Gastrocnemius medialis (tissue), 4 donors: Measurements from ENCODE around the gene CFAP69. TPM values are rescaled to one million over a fixed set of nuclear protein-coding genes. Genes with fewer than 3 reads are reported as not detected.

Source experiments
- ATAC-seq, 2 donors: fragments of 150-250 bp; one replicate each; pipeline ENCODE4 v1.9.1; 2016
- DNase-seq, 2 donors: peaks; one replicate each; pipeline ENCODE4 v3.0.0-alpha.2; 2019
- H3K27ac ChIP-seq, 4 donors: fragments of 200-600 bp; sonication (generic); 1 replicate in 1 of 4; 2 replicates in 3 of 4; pipeline ENCODE4 v1.5.1; 2016 to 2018; ENCODE audit warnings: mild to moderate bottlenecking in 2 of 4, moderate library complexity in 1 of 4
- H3K27me3 ChIP-seq, 3 donors: fragments of 200-600 bp; sonication (generic) in 2 of 3; 1 replicate in 1 of 3; 2 replicates in 2 of 3; pipeline versions ENCODE4 v1.5.1 to v1.6.0; 2016 to 2019; ENCODE audit warnings: mild to moderate bottlenecking in 1 of 3, moderate library complexity in 1 of 3
- H3K36me3 ChIP-seq, 2 donors: fragments of 200-600 bp; sonication (generic) in 1 of 2; one replicate each; pipeline ENCODE4 v1.5.1; 2017 to 2018
- H3K4me1 ChIP-seq, 2 donors: fragments of 200-600 bp; sonication (generic) in 1 of 2; one replicate each; pipeline ENCODE4 v1.5.1; 2016 to 2017; ENCODE audit warnings: mild to moderate bottlenecking in 2 of 2
- H3K4me3 ChIP-seq, 4 donors: fragments of 200-600 bp; sonication (generic) in 3 of 4; 1 replicate in 1 of 4; 2 replicates in 3 of 4; pipeline ENCODE4 v1.5.1; 2016 to 2019; ENCODE audit warnings: mild to moderate bottlenecking in 2 of 4
- H3K9me3 ChIP-seq, 3 donors: fragments of 200-600 bp; sonication (generic) in 2 of 3; 1 replicate in 1 of 3; 2 replicates in 2 of 3; pipeline ENCODE4 v1.5.1; 2016 to 2019
- CTCF ChIP-seq, 5 experiments: fragments of 450-650 bp in 3 of 5; fragments of 200-600 bp in 2 of 5; sonication (generic) in 2 of 5; IDR thresholded peaks in 4 of 5; conservative IDR thresholded peaks in 1 of 5; 1 replicate in 4 of 5; 2 replicates in 1 of 5; pipeline ENCODE4 v1.5.1; 2016 to 2019; ENCODE audit warnings: antibody characterized with exemption in 5 of 5, mild to moderate bottlenecking in 3 of 5, moderate library complexity in 3 of 5
- POLR2A ChIP-seq, 2 donors: fragments of 450-650 bp; IDR thresholded peaks; one replicate each; pipeline ENCODE4 v1.6.1; 2017; ENCODE audit warnings: antibody characterized with exemption in 2 of 2, mild to moderate bottlenecking in 2 of 2, moderate library complexity in 2 of 2
- in situ Hi-C, 4 donors: fragments of 200-750 bp; cut with MboI; loops; one replicate each; pipeline versions ENCODE4 v1.15.0 to v1.8.0; 2017; ENCODE audit warnings: low sequenced_read_pairs in 4 of 4
- intact Hi-C: fragments of 100-400 bp; cut with DNase I; formaldehyde crosslinking; loops from one replicate; pipeline ENCODE4 v1.15.1; 2023; ENCODE audit warnings: low total_unique reads
- total RNA-seq, 4 donors: library from RNA; depleted of rRNA; stranded (reverse); fragments of >200 nt; gene quantifications; one replicate each; pipeline versions ENCODE4 v1.1.0 to v1.2.3, GENCODE V29; 2016

The CFAP69 gene
- total RNA-seq, 4 donors from 2014 or later: 0.62 to 4.9 (median 1.6) TPM; not detected in 1

GRCh38 chr7:90239625-90240228 lies 5.2 kb upstream of the CFAP69 start:
- Histone ChIP-seq H3K27ac (no peak overlapping the region), H3K36me3 (no peaks in the 10 kb centered on the region), H3K4me3 (no peak overlapping the region), H3K4me1 (peaks cover 6 to 7% of the 10 kb centered on the region in 2 donors), H3K9me3 (no peaks in the 10 kb centered on the region), H3K27me3 (no peaks in the 10 kb centered on the region)
- ATAC-seq (no peak), DNase-seq (no peak)
- intact Hi-C loops (no loop called here), in situ Hi-C loops (loop anchor here in 1 of 4 donors (10.0 kb wide), 1 partner anchor 165 kb away; the partner anchor contains the start of gene CLDN12)
- TF ChIP-seq POLR2A (IDR thresholded peaks at IDR 0.05) (no peak), CTCF (IDR thresholded peaks at IDR 0.05 in 4 of 5, conservative IDR thresholded peaks at IDR 0.05 in 1 of 5) (no peak)

GRCh38 chr7:90242369-90243168 lies 2.4 kb upstream of the CFAP69 start:
- no peaks in the 10 kb centered on the region for H3K36me3 ChIP-seq
- DNase-seq: no peak
- H3K27ac ChIP-seq: no peak overlapping the region
- in situ Hi-C loops: loop anchor here in 1 of 4 donors (10.0 kb wide), 1 partner anchor 162 kb away; the partner anchor contains the start of gene CLDN12
- intact Hi-C loops: no loop called here
- TF ChIP-seq CTCF (IDR thresholded peaks at IDR 0.05 in 4 of 5, conservative IDR thresholded peaks at IDR 0.05 in 1 of 5): no peak
- TF ChIP-seq POLR2A (IDR thresholded peaks at IDR 0.05): no peak
- no peak overlapping the region for H3K4me3 ChIP-seq
- no peak for ATAC-seq
- no peaks in the 10 kb centered on the region for H3K9me3 ChIP-seq
- no peaks in the 10 kb centered on the region for H3K27me3 ChIP-seq
- H3K4me1 ChIP-seq: peaks cover 6 to 19% of the 10 kb centered on the region in 2 donors

- intact Hi-C loops: no loop called here
- in situ Hi-C loops: loop anchor here in 1 of 4 donors (10.0 kb wide), 1 partner anchor 161 kb away; the partner anchor contains the start of gene CLDN12
- no peak for DNase-seq
- no peaks in the 10 kb centered on the region for H3K9me3 ChIP-seq
- peaks cover 6 to 19% of the 10 kb centered on the region in 2 donors for H3K4me1 ChIP-seq
- H3K36me3 ChIP-seq: no peaks in the 10 kb centered on the region
- no peak overlapping the region for H3K27ac ChIP-seq
- no peak for ATAC-seq
- no peaks in the 10 kb centered on the region for H3K27me3 ChIP-seq
- H3K4me3 ChIP-seq: no peak overlapping the region
- TF ChIP-seq CTCF (IDR thresholded peaks at IDR 0.05 in 4 of 5, conservative IDR thresholded peaks at IDR 0.05 in 1 of 5) (no peak), POLR2A (IDR thresholded peaks at IDR 0.05) (no peak)
These were observed 1.4 kb upstream of the CFAP69 start for GRCh38 chr7:90243556-90243955.

- DNase-seq (no peak), ATAC-seq (no peak)
- peaks cover 6 to 19% of the 10 kb centered on the region in 2 donors for H3K4me1 ChIP-seq
- H3K9me3 ChIP-seq: no peaks in the 10 kb centered on the region
- H3K4me3 ChIP-seq: peak overlapping the region; percentile 81 to 97 (median 92)
- no peaks in the 10 kb centered on the region for H3K36me3 ChIP-seq
- no peaks in the 10 kb centered on the region for H3K27me3 ChIP-seq
- no peak for TF ChIP-seq POLR2A (IDR thresholded peaks at IDR 0.05)
- in situ Hi-C loops: loop anchor here in 1 of 4 donors (10.0 kb wide), 1 partner anchor 160 kb away; the partner anchor contains the start of gene CLDN12
- intact Hi-C loops: no loop called here
- H3K27ac ChIP-seq: no peak overlapping the region
These were observed 437 bp upstream of the CFAP69 start for GRCh38 chr7:90244565-90244908.

- Histone ChIP-seq H3K27me3 (no peaks in the 10 kb centered on the region), H3K4me1 (peaks cover 6 to 19% of the 10 kb centered on the region in 2 donors), H3K4me3 (peak overlapping the region in 3 of 4 donors; percentile 89 to 97 (median 96)), H3K27ac (no peak overlapping the region), H3K9me3 (no peaks in the 10 kb centered on the region), H3K36me3 (no peaks in the 10 kb centered on the region)
- in situ Hi-C loops: loop anchor here in 1 of 4 donors (10.0 kb wide), 1 partner anchor 159 kb away; the partner anchor contains the start of gene CLDN12
- no peak for ATAC-seq
- DNase-seq: no peak
- no peak for TF ChIP-seq POLR2A (IDR thresholded peaks at IDR 0.05)
- no peak for TF ChIP-seq CTCF (IDR thresholded peaks at IDR 0.05 in 4 of 5, conservative IDR thresholded peaks at IDR 0.05 in 1 of 5)
- intact Hi-C loops: loop anchor here (5.0 kb wide), 2 partner anchors 101 to 156 kb away; partner anchors contain the start of genes CLDN12 and GTPBP10
These were observed 1.2 kb downstream of the CFAP69 start for GRCh38 chr7:90246171-90246570.
